Sigmoid colon (tissue), 4 donors: ENCODE results near the gene LYSMD4.
"Not testable (repeated sequence)": the region's sequence is repeated elsewhere in the genome, so short reads cannot be mapped to it uniquely, and the experiment has no call there.

Source experiments
- CTCF ChIP-seq, 4 experiments: fragments of 450-650 bp in 3 of 4; fragments of 200-600 bp in 1 of 4; IDR thresholded peaks; one replicate each; pipeline ENCODE4 v1.5.1; 2016 to 2019; ENCODE audit warnings: antibody characterized with exemption in 4 of 4, mild to moderate bottlenecking in 3 of 4, moderate library complexity in 2 of 4
- POLR2A ChIP-seq, 2 donors: fragments of 450-650 bp; IDR thresholded peaks; one replicate each; pipeline ENCODE4 v1.6.1; 2016; ENCODE audit warnings: antibody characterized with exemption in 2 of 2, mild to moderate bottlenecking in 2 of 2, moderate library complexity in 2 of 2
- POLR2AphosphoS5 ChIP-seq, 4 donors: sonication (generic); formaldehyde crosslinking; IDR thresholded peaks; one replicate each; pipeline ENCODE4 v1.6.1; 2017; ENCODE audit warnings: antibody characterized with exemption in 4 of 4

GRCh38 chr15:99782029-99782428 is 48.8 kb upstream of the LYSMD4 start:
- TF ChIP-seq POLR2AphosphoS5, CTCF, POLR2A (IDR thresholded peaks at IDR 0.05): not testable (repeated sequence)
